OCI-LY7 (cell line): ENCODE measurements around the gene PKP1. TPM values are rescaled to one million over a fixed set of nuclear protein-coding genes. Genes with fewer than 3 reads are reported as not detected.

Experiments
- BruUV-seq: library from RNA; stranded (reverse); fragments of 400-500 nt; replicated peaks from 2 replicates; lab custom pipeline; 2021; lab: Mats Ljungman, UMichigan
- CTCF ChIA-PET: fragments of 300-600 bp; sonication (Branson Sonifier 250); formaldehyde crosslinking; loops from one replicate; lab custom pipeline; 2022; ENCODE audit warnings: antibody characterized with exemption; ENCODE audit not compliant: unreplicated experiment; lab: Charles Lee
- POLR2A ChIA-PET: fragments of 300-600 bp; sonication (Branson Sonifier 250); formaldehyde crosslinking; loops from one replicate; lab custom pipeline; 2022; ENCODE audit warnings: antibody characterized with exemption; lab: Charles Lee
- DNase-seq: peaks from one replicate; pipeline ENCODE4 v3.0.0-alpha.2; 2015; ENCODE audit warnings: low spot score
- H2AFZ ChIP-seq: fragments of 200-600 bp; sonication (generic), shearing (Covaris generic); 2 replicates; pipeline ENCODE4 v1.6.1; 2014; ENCODE audit warnings: mild to moderate bottlenecking, antibody characterized with exemption, low read length, moderate library complexity
- H3K27ac ChIP-seq: fragments of 200-600 bp; sonication (generic); 2 replicates; pipeline ENCODE4 v1.5.1; 2014; ENCODE audit warnings: mixed run types, low read depth, mild to moderate bottlenecking, moderate library complexity, low read length, inconsistent platforms; ENCODE audit not compliant: poor library complexity, severe bottlenecking
- H3K36me3 ChIP-seq: fragments of 200-600 bp; sonication (generic); 2 replicates; pipeline ENCODE4 v1.6.1; 2014; ENCODE audit warnings: mild to moderate bottlenecking, antibody characterized with exemption, low read length, moderate library complexity, mixed read lengths; ENCODE audit not compliant: insufficient read depth
- H3K4me1 ChIP-seq: fragments of 200-600 bp; sonication (generic); 2 replicates; pipeline ENCODE4 v1.5.1; 2014; ENCODE audit warnings: mild to moderate bottlenecking, low read length; ENCODE audit not compliant: insufficient read depth, poor library complexity, severe bottlenecking
- H3K4me2 ChIP-seq: fragments of 200-600 bp; sonication (generic); 2 replicates; pipeline ENCODE4 v1.6.1; 2014; ENCODE audit warnings: mild to moderate bottlenecking, low read length
- H3K4me3 ChIP-seq: fragments of 200-600 bp; sonication (generic); 2 replicates; pipeline ENCODE4 v1.5.1; 2014; ENCODE audit warnings: mild to moderate bottlenecking, low read depth, low read length; ENCODE audit not compliant: poor library complexity, severe bottlenecking
- H3K79me2 ChIP-seq: fragments of 200-600 bp; sonication (generic); 2 replicates; pipeline ENCODE4 v1.6.1; 2016; ENCODE audit warnings: low read depth, mild to moderate bottlenecking, low read length, moderate library complexity, mixed read lengths; ENCODE audit not compliant: insufficient read depth
- H3K9me2 ChIP-seq: fragments of 200-600 bp; sonication (generic); 2 replicates; pipeline ENCODE4 v1.6.1; 2016; ENCODE audit warnings: mild to moderate bottlenecking, low read length, mixed read lengths; ENCODE audit not compliant: insufficient read depth
- H3K9me3 ChIP-seq: fragments of 200-600 bp; sonication (generic); 2 replicates; pipeline ENCODE4 v1.6.1; 2014; ENCODE audit warnings: mild to moderate bottlenecking, mixed run types, low read length, mixed read lengths
- H4K20me1 ChIP-seq: fragments of 200-600 bp; sonication (generic); 2 replicates; pipeline ENCODE4 v1.6.1; 2014; ENCODE audit warnings: mild to moderate bottlenecking, antibody characterized with exemption, low read length, moderate library complexity, mixed read lengths; ENCODE audit not compliant: insufficient read depth
- EZH2phosphoT487 ChIP-seq: fragments of 200-600 bp; sonication (generic); IDR thresholded peaks from 2 replicates; pipeline ENCODE4 v1.6.1; 2018; ENCODE audit warnings: low read depth, borderline replicate concordance, mild to moderate bottlenecking, mixed run types, antibody characterized with exemption, low read length, moderate library complexity, mixed read lengths
- intact Hi-C: fragments of 100-400 bp; cut with micrococcal nuclease; formaldehyde crosslinking; loops from one replicate; pipeline ENCODE4 v1.10.0; 2022; ENCODE audit not compliant: unreplicated experiment
- total RNA-seq, 2 experiments: library from RNA; depleted of rRNA in 1 of 2; stranded (reverse); fragments of >200 nt in 1 of 2; shearing (Covaris generic) in 1 of 2; gene quantifications; 2 replicates each; pipeline ENCODE4 v1.2.3, GENCODE V29; 2014 to 2022
- TF ChIP-seq, protein P1 (sequence below): fragments of 200-600 bp; sonication (generic); conservative IDR thresholded peaks from 2 replicates; pipeline ENCODE4 v1.5.1; 2014; ENCODE audit warnings: mild to moderate bottlenecking, antibody characterized with exemption, low read length, moderate library complexity, mixed read lengths

The PKP1 gene
- total RNA-seq, 2 experiments from 2014 or later: not detected

DNA sequence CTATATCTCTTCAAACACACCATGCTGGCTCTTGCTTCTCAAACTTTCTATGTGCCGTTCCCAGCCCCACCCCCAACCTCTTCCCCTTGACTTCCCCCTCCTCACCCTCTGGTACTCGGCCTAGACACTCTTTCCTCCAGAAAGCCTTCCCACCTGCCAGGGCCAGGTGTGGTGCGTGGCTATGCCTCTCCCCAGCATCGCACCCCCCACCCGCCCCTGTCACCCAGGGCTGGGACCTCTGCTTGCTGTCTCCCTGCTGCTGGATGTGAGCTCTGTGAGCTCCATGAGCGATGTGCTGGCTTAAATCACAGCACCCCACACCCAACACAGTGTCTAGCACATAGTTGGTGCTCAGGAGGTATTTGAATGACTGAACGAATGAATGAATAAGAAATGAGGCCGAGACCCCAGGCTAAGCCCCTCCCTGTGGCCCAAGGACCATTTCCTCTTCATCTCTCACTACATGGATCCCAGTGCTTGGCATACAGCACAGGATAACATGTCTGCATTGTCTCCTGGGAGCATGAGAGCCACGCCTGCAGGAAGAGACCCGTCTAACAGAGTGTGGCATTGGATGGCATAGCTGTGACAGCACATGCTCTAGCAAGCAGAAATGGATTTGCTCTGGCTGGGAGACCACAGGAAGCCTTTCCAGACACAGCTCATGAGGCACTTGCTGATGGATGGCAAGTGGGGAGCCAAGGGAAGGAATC is 74.5 kb downstream of the PKP1 start:
- Histone ChIP-seq H2AFZ (no peak overlapping the region), H3K79me2 (no peaks in the 10 kb centered on the region), H3K27ac (no peak overlapping the region), H3K9me2 (no peaks in the 10 kb centered on the region), H3K4me1 (no peaks in the 10 kb centered on the region), H4K20me1 (no peaks in the 10 kb centered on the region), H3K36me3 (no peaks in the 10 kb centered on the region), H3K4me2 (no peak overlapping the region), H3K4me3 (no peak overlapping the region), H3K9me3 (no peaks in the 10 kb centered on the region)
- BruUV-seq: no TSS peak
- ChIA-PET POLR2A (no interaction called here), CTCF (no interaction called here)
- intact Hi-C loops: no loop called here
- DNase-seq: no peak
- no peak for TF ChIP-seq EZH2phosphoT487

DNA sequence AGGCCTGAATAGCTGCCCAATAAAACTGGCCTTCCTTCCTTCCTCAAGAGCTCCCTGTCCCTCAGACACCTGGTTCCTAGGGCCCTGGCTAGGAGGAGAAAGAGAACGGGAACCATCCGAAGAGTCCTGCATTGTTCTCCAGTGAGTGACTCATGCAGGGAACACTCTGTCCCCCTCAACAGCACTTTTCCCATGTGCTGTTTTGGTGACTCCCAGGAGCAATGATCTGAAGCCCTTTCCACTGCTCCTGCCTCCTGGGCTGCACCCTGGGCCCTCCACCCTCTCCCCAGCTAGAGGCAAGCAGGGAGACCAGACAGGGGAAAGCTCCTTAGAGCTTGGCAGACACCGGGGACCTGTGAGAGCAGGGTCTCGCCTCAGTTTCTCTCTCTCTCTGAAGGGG is 75.3 kb downstream of the PKP1 start:
- no peak for TF ChIP-seq EZH2phosphoT487
- TF ChIP-seq, protein P1, sequence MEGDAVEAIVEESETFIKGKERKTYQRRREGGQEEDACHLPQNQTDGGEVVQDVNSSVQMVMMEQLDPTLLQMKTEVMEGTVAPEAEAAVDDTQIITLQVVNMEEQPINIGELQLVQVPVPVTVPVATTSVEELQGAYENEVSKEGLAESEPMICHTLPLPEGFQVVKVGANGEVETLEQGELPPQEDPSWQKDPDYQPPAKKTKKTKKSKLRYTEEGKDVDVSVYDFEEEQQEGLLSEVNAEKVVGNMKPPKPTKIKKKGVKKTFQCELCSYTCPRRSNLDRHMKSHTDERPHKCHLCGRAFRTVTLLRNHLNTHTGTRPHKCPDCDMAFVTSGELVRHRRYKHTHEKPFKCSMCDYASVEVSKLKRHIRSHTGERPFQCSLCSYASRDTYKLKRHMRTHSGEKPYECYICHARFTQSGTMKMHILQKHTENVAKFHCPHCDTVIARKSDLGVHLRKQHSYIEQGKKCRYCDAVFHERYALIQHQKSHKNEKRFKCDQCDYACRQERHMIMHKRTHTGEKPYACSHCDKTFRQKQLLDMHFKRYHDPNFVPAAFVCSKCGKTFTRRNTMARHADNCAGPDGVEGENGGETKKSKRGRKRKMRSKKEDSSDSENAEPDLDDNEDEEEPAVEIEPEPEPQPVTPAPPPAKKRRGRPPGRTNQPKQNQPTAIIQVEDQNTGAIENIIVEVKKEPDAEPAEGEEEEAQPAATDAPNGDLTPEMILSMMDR: no peak
- H3K36me3 ChIP-seq: no peaks in the 10 kb centered on the region
- DNase-seq: no peak
- no peak overlapping the region for H3K27ac ChIP-seq
- no TSS peak for BruUV-seq
- POLR2A ChIA-PET: no interaction called here
- CTCF ChIA-PET: no interaction called here
- H3K4me3 ChIP-seq: no peak overlapping the region
- no peaks in the 10 kb centered on the region for H3K9me3 ChIP-seq
- H2AFZ ChIP-seq: no peak overlapping the region
- H4K20me1 ChIP-seq: no peaks in the 10 kb centered on the region
- no peaks in the 10 kb centered on the region for H3K79me2 ChIP-seq
- intact Hi-C loops: no loop called here
- H3K9me2 ChIP-seq: no peaks in the 10 kb centered on the region
- no peak overlapping the region for H3K4me2 ChIP-seq
- H3K4me1 ChIP-seq: no peaks in the 10 kb centered on the region

DNA sequence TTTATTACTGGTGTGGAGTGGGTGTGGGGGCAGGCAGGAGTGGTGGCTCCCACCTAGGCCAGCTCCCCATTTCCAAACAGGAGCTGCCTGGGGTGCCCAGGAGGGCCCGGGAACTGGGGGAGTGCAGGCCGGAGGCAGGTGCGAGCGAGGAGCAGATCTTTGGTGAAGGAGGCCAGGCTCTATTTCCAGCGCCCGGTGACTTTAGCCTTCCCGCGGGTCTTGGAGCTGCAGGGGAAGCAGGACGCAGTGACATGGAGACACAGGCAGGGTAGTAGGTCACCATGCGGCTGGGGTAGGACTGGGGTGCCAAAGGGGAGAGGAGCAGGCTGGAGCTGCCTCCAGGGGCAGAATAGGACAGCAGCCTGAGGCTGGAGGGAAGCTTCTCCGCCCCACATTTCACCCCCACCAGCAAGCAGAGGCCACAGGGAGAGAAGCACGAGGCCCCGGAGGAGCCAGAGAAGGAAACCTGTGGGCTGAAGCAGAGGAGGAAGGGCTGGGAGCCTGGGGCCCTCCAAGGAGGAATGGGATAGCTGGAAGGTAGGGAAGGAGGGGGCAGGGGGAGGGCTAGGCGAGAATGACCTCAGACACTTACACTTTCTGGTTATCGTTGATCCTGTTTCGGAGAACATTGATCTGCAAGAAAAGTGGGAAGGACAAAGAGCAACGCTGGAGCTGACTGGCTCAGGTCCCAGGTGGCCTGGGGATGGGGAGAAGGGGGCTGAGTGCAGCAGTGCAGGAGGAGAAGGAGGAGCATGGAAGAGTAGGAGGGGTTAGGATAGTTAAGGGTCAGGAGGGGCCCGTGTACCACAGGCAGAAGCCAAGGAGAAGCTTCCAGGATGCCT is 75.9 kb downstream of the PKP1 start:
- no peak overlapping the region for H3K27ac ChIP-seq
- no peak for TF ChIP-seq EZH2phosphoT487
- TF ChIP-seq, protein P1: no peak
- no peak for DNase-seq
- no TSS peak for BruUV-seq
- ChIA-PET CTCF (no interaction called here), POLR2A (no interaction called here)
- intact Hi-C loops: no loop called here
- no peak overlapping the region for H3K4me2 ChIP-seq
- no peak overlapping the region for H3K4me3 ChIP-seq
- H4K20me1 ChIP-seq: no peaks in the 10 kb centered on the region
- no peaks in the 10 kb centered on the region for H3K79me2 ChIP-seq
- H3K4me1 ChIP-seq: no peaks in the 10 kb centered on the region
- no peak overlapping the region for H2AFZ ChIP-seq
- no peaks in the 10 kb centered on the region for H3K9me3 ChIP-seq
- H3K36me3 ChIP-seq: no peaks in the 10 kb centered on the region
- no peaks in the 10 kb centered on the region for H3K9me2 ChIP-seq
